SK-N-SH (cell line): ENCODE data around the gene STAT6. TPM values are rescaled to one million over a fixed set of nuclear protein-coding genes. Genes with fewer than 3 reads are reported as not detected.

Source experiments
- CTCF ChIA-PET: fragments of 300-600, 350-600 bp; formaldehyde crosslinking; extraction: SDS; loops from one replicate; lab custom pipeline; 2021; lab: Yijun Ruan, JAX
- POLR2A ChIA-PET: fragments of 350-600 bp; sonication (Branson Sonifier 250); formaldehyde crosslinking; extraction: SDS; loops from one replicate; lab custom pipeline; 2020; ENCODE audit warnings: antibody characterized with exemption, inconsistent platforms; lab: Yijun Ruan, JAX
- DNase-seq: peaks from one replicate; pipeline ENCODE4 v3.0.0; 2012
- H2AFZ ChIP-seq: fragments of 200-600 bp; sonication (generic); 2 replicates; pipeline ENCODE4 v1.8.1; 2016; ENCODE audit warnings: antibody characterized with exemption, mild to moderate bottlenecking, low read depth
- H3F3A ChIP-seq: fragments of 200-600 bp; sonication (generic); replicated peaks from 2 replicates; pipeline ENCODE3; 2016; ENCODE audit warnings: antibody characterized with exemption, mild to moderate bottlenecking; ENCODE audit not compliant: insufficient read depth
- H3K27ac ChIP-seq, 2 experiments: fragments of 200-500 bp in 1 of 2; fragments of 200-600 bp in 1 of 2; sonication (Bioruptor generic) in 1 of 2; sonication (generic), shearing (Covaris generic) in 1 of 2; 2 replicates each; pipeline versions ENCODE4 v1.5.1 to v1.6.1; 2014 to 2016; ENCODE audit warnings: low read depth in 2 of 2, inconsistent platforms in 1 of 2, low read length in 1 of 2, mild to moderate bottlenecking in 1 of 2, mixed read lengths in 1 of 2
- H3K27me3 ChIP-seq: fragments of 200-600 bp; sonication (generic), shearing (Covaris generic); 2 replicates; pipeline ENCODE4 v1.6.1; 2016; ENCODE audit warnings: mixed run types; ENCODE audit not compliant: insufficient read depth
- H3K36me3 ChIP-seq, 2 experiments: fragments of 200-500 bp in 1 of 2; fragments of 200-600 bp in 1 of 2; sonication (Bioruptor generic) in 1 of 2; sonication (generic) in 1 of 2; replicated peaks in 1 of 2; 2 replicates each; pipeline versions ENCODE3 to v1.5.1; 2014 to 2016; ENCODE audit warnings: low read length in 1 of 2, mild to moderate bottlenecking in 1 of 2; ENCODE audit not compliant: insufficient read depth in 2 of 2, control insufficient read depth in 1 of 2
- H3K4me1 ChIP-seq, 2 experiments: fragments of 200-500 bp in 1 of 2; fragments of 200-600 bp in 1 of 2; sonication (Bioruptor generic) in 1 of 2; sonication (generic), shearing (Covaris generic) in 1 of 2; 2 replicates each; pipeline versions ENCODE4 v1.5.1 to v1.6.1; 2014 to 2016; ENCODE audit warnings: low read depth in 1 of 2, low read length in 1 of 2, mixed run types in 1 of 2; ENCODE audit not compliant: insufficient read depth in 2 of 2, control insufficient read depth in 1 of 2
- H3K4me2 ChIP-seq: fragments of 200-600 bp; sonication (generic), shearing (Covaris generic); 2 replicates; pipeline ENCODE4 v1.6.1; 2017; ENCODE audit warnings: mixed run types
- H3K4me3 ChIP-seq, 2 experiments: fragments of 200-500 bp in 1 of 2; fragments of 200-600 bp in 1 of 2; sonication (Bioruptor generic) in 1 of 2; sonication (generic), shearing (Covaris generic) in 1 of 2; 2 replicates each; pipeline versions ENCODE4 v1.5.1 to v1.8.1; 2014 to 2016; ENCODE audit warnings: low read depth in 2 of 2, inconsistent platforms in 1 of 2, low read length in 1 of 2, mild to moderate bottlenecking in 1 of 2, mixed read lengths in 1 of 2, moderate library complexity in 1 of 2
- H3K79me2 ChIP-seq: fragments of 200-600 bp; sonication (generic); 2 replicates; pipeline ENCODE4 v1.8.1; 2017; ENCODE audit warnings: mild to moderate bottlenecking; ENCODE audit not compliant: insufficient read depth
- H3K9ac ChIP-seq: fragments of 200-600 bp; sonication (generic); 2 replicates; pipeline ENCODE4 v1.6.1; 2017; ENCODE audit warnings: mixed run types
- H3K9me2 ChIP-seq: fragments of 200-600 bp; sonication (generic); 2 replicates; pipeline ENCODE4 v1.6.1; 2017; ENCODE audit warnings: mixed run types
- H3K9me3 ChIP-seq: fragments of 200-600 bp; sonication (generic); 2 replicates; pipeline ENCODE4 v1.6.1; 2017; ENCODE audit warnings: mixed run types, mild to moderate bottlenecking, moderate library complexity
- H4K20me1 ChIP-seq: fragments of 200-600 bp; sonication (generic); 2 replicates; pipeline ENCODE4 v1.6.1; 2017; ENCODE audit warnings: mild to moderate bottlenecking, mixed run types; ENCODE audit not compliant: insufficient read depth
- CTCF ChIP-seq: fragments of 200-600 bp; sonication (generic); IDR thresholded peaks from 2 replicates; pipeline ENCODE4 v1.6.1; 2017; ENCODE audit warnings: antibody characterized with exemption, mild to moderate bottlenecking, moderate library complexity
- ELF1 ChIP-seq: IDR thresholded peaks from 2 replicates; pipeline ENCODE4 v1.4.0; 2012
- EZH2phosphoT487 ChIP-seq: fragments of 200-600 bp; sonication (generic); IDR thresholded peaks from 2 replicates; pipeline ENCODE4 v1.6.1; 2017; ENCODE audit warnings: low read depth, mixed run types, mild to moderate bottlenecking, antibody characterized with exemption, moderate library complexity, borderline replicate concordance
- FOXM1 ChIP-seq: IDR thresholded peaks from 2 replicates; pipeline ENCODE4 v1.4.0; 2012; ENCODE audit warnings: low read depth, mild to moderate bottlenecking
- GABPA ChIP-seq: IDR thresholded peaks from 2 replicates; pipeline ENCODE4 v1.4.0; 2012; ENCODE audit warnings: low read depth, mild to moderate bottlenecking
- GATA2 ChIP-seq: sonication (generic); formaldehyde crosslinking; IDR thresholded peaks from 2 replicates; pipeline ENCODE4 v1.5.0; 2020; ENCODE audit warnings: mild to moderate bottlenecking, missing genetic modification reagents
- JUND ChIP-seq: IDR thresholded peaks from 2 replicates; pipeline ENCODE4 v1.4.0; 2012
- MAX ChIP-seq: IDR thresholded peaks from 2 replicates; pipeline ENCODE4 v1.4.0; 2012; ENCODE audit warnings: low read depth
- MEF2A ChIP-seq: IDR thresholded peaks from 2 replicates; pipeline ENCODE4 v1.4.0; 2012; ENCODE audit warnings: low read depth, borderline replicate concordance
- MXI1 ChIP-seq: IDR thresholded peaks from 2 replicates; pipeline ENCODE4 v1.6.1; 2012; ENCODE audit warnings: mild to moderate bottlenecking, low read depth, low read length, improper control_type of control experiment
- RAD21 ChIP-seq: IDR thresholded peaks from 2 replicates; pipeline ENCODE4 v1.6.1; 2012; ENCODE audit warnings: mild to moderate bottlenecking, low read length
- RCOR1 ChIP-seq: fragments of 150-350 bp; IDR thresholded peaks from 2 replicates; pipeline ENCODE4 v1.6.1; 2017; ENCODE audit warnings: antibody characterized with exemption, low read length
- RFX5 ChIP-seq: IDR thresholded peaks from 2 replicates; pipeline ENCODE4 v1.6.1; 2012; ENCODE audit warnings: mild to moderate bottlenecking, improper control_type of control experiment, low read length
- SMC3 ChIP-seq: IDR thresholded peaks from 2 replicates; pipeline ENCODE4 v1.6.1; 2012; ENCODE audit warnings: low read depth, low read length, improper control_type of control experiment
- TAF1 ChIP-seq: IDR thresholded peaks from 2 replicates; pipeline ENCODE4 v1.6.1; 2012; ENCODE audit warnings: low read depth, mild to moderate bottlenecking, low read length, moderate library complexity, borderline replicate concordance
- WGBS: methylation state at CpG from one replicate; pipeline ENCODE4 v1.1.6; 2017; ENCODE audit warnings: low lambda C conversion rate; 5-methylcytosine and 5-hydroxymethylcytosine counted together
- polyA plus RNA-seq, 3 experiments: library from polyadenylated mRNA; depleted of rRNA; stranded (reverse); fragments of >200 nt; gene quantifications; 2 replicates each; pipeline ENCODE4 v1.2.3, GENCODE V29; 2012
- TF ChIP-seq, protein P1 (sequence below): IDR thresholded peaks from 2 replicates; pipeline ENCODE4 v1.6.1; 2012; ENCODE audit warnings: mild to moderate bottlenecking, low read depth, low read length, moderate library complexity

The STAT6 gene
- polyA plus RNA-seq, 1 of the 3 experiments (the other 2 are of a cell fraction) = 0.15 TPM

GRCh38 chr12:57126061-57126460 is 14.9 kb upstream of the STAT6 start (continued):
- TF ChIP-seq, protein P1, sequence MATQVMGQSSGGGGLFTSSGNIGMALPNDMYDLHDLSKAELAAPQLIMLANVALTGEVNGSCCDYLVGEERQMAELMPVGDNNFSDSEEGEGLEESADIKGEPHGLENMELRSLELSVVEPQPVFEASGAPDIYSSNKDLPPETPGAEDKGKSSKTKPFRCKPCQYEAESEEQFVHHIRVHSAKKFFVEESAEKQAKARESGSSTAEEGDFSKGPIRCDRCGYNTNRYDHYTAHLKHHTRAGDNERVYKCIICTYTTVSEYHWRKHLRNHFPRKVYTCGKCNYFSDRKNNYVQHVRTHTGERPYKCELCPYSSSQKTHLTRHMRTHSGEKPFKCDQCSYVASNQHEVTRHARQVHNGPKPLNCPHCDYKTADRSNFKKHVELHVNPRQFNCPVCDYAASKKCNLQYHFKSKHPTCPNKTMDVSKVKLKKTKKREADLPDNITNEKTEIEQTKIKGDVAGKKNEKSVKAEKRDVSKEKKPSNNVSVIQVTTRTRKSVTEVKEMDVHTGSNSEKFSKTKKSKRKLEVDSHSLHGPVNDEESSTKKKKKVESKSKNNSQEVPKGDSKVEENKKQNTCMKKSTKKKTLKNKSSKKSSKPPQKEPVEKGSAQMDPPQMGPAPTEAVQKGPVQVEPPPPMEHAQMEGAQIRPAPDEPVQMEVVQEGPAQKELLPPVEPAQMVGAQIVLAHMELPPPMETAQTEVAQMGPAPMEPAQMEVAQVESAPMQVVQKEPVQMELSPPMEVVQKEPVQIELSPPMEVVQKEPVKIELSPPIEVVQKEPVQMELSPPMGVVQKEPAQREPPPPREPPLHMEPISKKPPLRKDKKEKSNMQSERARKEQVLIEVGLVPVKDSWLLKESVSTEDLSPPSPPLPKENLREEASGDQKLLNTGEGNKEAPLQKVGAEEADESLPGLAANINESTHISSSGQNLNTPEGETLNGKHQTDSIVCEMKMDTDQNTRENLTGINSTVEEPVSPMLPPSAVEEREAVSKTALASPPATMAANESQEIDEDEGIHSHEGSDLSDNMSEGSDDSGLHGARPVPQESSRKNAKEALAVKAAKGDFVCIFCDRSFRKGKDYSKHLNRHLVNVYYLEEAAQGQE = no peak

GRCh38 chr12:57124261-57124877 is 13.2 kb upstream of the STAT6 start:
- TF ChIP-seq MAX = no peak
- TF ChIP-seq MXI1 = 0 out of 2 replicates have a peak, but pooled peaks have one; percentile 43
- no peak for TF ChIP-seq ELF1
- TF ChIP-seq CTCF = peak; percentile 91
- TF ChIP-seq SMC3 = peak; percentile 95
- TF ChIP-seq RAD21 = peak; percentile 91
- Histone ChIP-seq H3K9me3 (no peaks in the 10 kb centered on the region), H4K20me1 (no peaks in the 10 kb centered on the region), H3K4me3 (no peak overlapping the region; a peak in 1 of 4 replicates), H3K9me2 (no peaks in the 10 kb centered on the region), H3F3A (peaks cover 5% of the 10 kb centered on the region), H3K4me1 (peaks cover 0 to 9% of the 10 kb centered on the region in 2 experiments; a peak in 2 of 4 replicates), H3K9ac (no peak overlapping the region), H3K4me2 (no peak overlapping the region), H3K27ac (no peak overlapping the region), H3K36me3 (no peaks in the 10 kb centered on the region), H3K79me2 (peaks cover 9% of the 10 kb centered on the region), H2AFZ (no peak overlapping the region), H3K27me3 (no peaks in the 10 kb centered on the region)
- WGBS = 13% methylated on average over 10 of the region's 10 CpGs
- ChIA-PET POLR2A (interaction anchor here (0.5 to 1.3 kb wide), 4 partner anchors 52 to 484 kb away, joined by 3 read pairs; partner anchors contain the start of gene NACA), CTCF (interaction anchor here (0.5 to 23.5 kb wide), 48 partner anchors 9 to 338 kb away, joined by 3 to 643 read pairs (median 5); partner anchors contain the start of genes GLI1, STAC3 and STAT6)
- peak; percentile 80 for DNase-seq

- no peak overlapping the region for H3K4me2 ChIP-seq
- no peaks in the 10 kb centered on the region for H3K27me3 ChIP-seq
- 39% methylated on average over 2 of the region's 2 CpGs for WGBS
- no peak overlapping the region for H3K27ac ChIP-seq
- H2AFZ ChIP-seq = no peak overlapping the region
- H3K9ac ChIP-seq = no peak overlapping the region
- H4K20me1 ChIP-seq = no peaks in the 10 kb centered on the region
- POLR2A ChIA-PET = interaction anchor here (0.5 to 1.3 kb wide), 4 partner anchors 52 to 483 kb away, joined by 3 read pairs; partner anchors contain the start of gene NACA
- no peak for DNase-seq
- no peaks in the 10 kb centered on the region for H3K9me3 ChIP-seq
- peaks cover 5% of the 10 kb centered on the region for H3F3A ChIP-seq
- H3K4me1 ChIP-seq = peaks cover 0 to 9% of the 10 kb centered on the region in 2 experiments; a peak in 2 of 4 replicates
- no peaks in the 10 kb centered on the region for H3K9me2 ChIP-seq
- H3K79me2 ChIP-seq = peaks cover 3% of the 10 kb centered on the region; the same call in 1 of the 2 replicates
- H3K4me3 ChIP-seq = no peak overlapping the region
- H3K36me3 ChIP-seq = no peaks in the 10 kb centered on the region
- CTCF ChIA-PET = interaction anchor here (0.6 to 23.5 kb wide), 41 partner anchors 8 to 338 kb away, joined by 3 to 643 read pairs (median 6); partner anchors contain the start of genes GLI1, STAC3 and STAT6
- no peak for TF ChIP-seq MEF2A
- no peak for TF ChIP-seq EZH2phosphoT487
- no peak for TF ChIP-seq RFX5
- TF ChIP-seq RCOR1 = no peak
- no peak for TF ChIP-seq GATA2 (CRISPR knock-in tag)
- TF ChIP-seq FOXM1 = no peak
- TF ChIP-seq JUND = no peak
- TF ChIP-seq, protein P1 = no peak
- TF ChIP-seq TAF1 = no peak
- no peak for TF ChIP-seq GABPA
Measured at GRCh38 chr12:57123813-57124212, 12.7 kb upstream of the STAT6 start.
